Keratinocyte (primary cell): ENCODE results near the gene ADAMTS2. TPM values are rescaled to one million over a fixed set of nuclear protein-coding genes. Genes with fewer than 3 reads are reported as not detected.

ENCODE experiments used
- DNase-seq: peaks from one replicate; pipeline ENCODE4 v3.0.0-alpha.2; 2011; ENCODE audit warnings: low read depth, missing footprints, low spot score
- FAIRE-seq: peaks from 2 replicates; lab custom pipeline; 2011; peaks lifted over from hg19 to GRCh38; lab: Jason Lieb, UNC
- H2AFZ ChIP-seq: 2 replicates; pipeline ENCODE4 v1.6.0; 2012; ENCODE audit warnings: low read length, control low read depth, inconsistent platforms; ENCODE audit not compliant: control insufficient read depth
- H3K27ac ChIP-seq: 2 replicates; pipeline ENCODE4 v1.5.1; 2011; ENCODE audit warnings: low read length; ENCODE audit not compliant: control insufficient read depth, insufficient read depth
- H3K27me3 ChIP-seq: 3 replicates; pipeline ENCODE4 v1.6.0; 2011; ENCODE audit warnings: low read length; ENCODE audit not compliant: control insufficient read depth, insufficient read depth; ENCODE audit errors: extremely low read depth
- H3K36me3 ChIP-seq, 2 experiments: 2 replicates in 1 of 2; 3 replicates in 1 of 2; pipeline ENCODE4 v1.5.1; 2011; ENCODE audit warnings: low read length in 2 of 2, mild to moderate bottlenecking in 1 of 2; ENCODE audit not compliant: control insufficient read depth in 2 of 2, insufficient read depth in 2 of 2; ENCODE audit errors: extremely low read depth in 1 of 2
- H3K4me1 ChIP-seq: 3 replicates; pipeline ENCODE4 v1.5.1; 2011; ENCODE audit warnings: low read length; ENCODE audit not compliant: control insufficient read depth, insufficient read depth; ENCODE audit errors: extremely low read depth
- H3K4me2 ChIP-seq: 3 replicates; pipeline ENCODE4 v1.6.0; 2011; ENCODE audit warnings: low read depth, low read length; ENCODE audit not compliant: control insufficient read depth, insufficient read depth; ENCODE audit errors: extremely low read depth
- H3K4me3 ChIP-seq, 3 experiments: fragments of 200-600 bp in 1 of 3; sonication (generic) in 1 of 3; 2 replicates in 2 of 3; 3 replicates in 1 of 3; pipeline ENCODE4 v1.5.1; 2011 to 2016; ENCODE audit warnings: low read length in 3 of 3, mild to moderate bottlenecking in 3 of 3, control low read depth in 2 of 3, inconsistent platforms in 1 of 3, low read depth in 1 of 3, mixed read lengths in 1 of 3, mixed run types in 1 of 3, moderate library complexity in 1 of 3; ENCODE audit not compliant: control insufficient read depth in 2 of 3, insufficient read depth in 2 of 3; ENCODE audit errors: extremely low read depth in 1 of 3
- H3K79me2 ChIP-seq: 2 replicates; pipeline ENCODE4 v1.6.0; 2012; ENCODE audit warnings: low read length; ENCODE audit not compliant: control insufficient read depth, insufficient read depth
- H3K9ac ChIP-seq: 3 replicates; pipeline ENCODE4 v1.6.0; 2011; ENCODE audit warnings: low read length; ENCODE audit not compliant: control insufficient read depth, insufficient read depth; ENCODE audit errors: extremely low read depth
- H3K9me1 ChIP-seq: 3 replicates; pipeline ENCODE4 v1.6.0; 2011; ENCODE audit warnings: low read length; ENCODE audit not compliant: control insufficient read depth, insufficient read depth; ENCODE audit errors: extremely low read depth
- H3K9me3 ChIP-seq: 2 replicates; pipeline ENCODE4 v1.5.1; 2012; ENCODE audit warnings: low read depth, low read length; ENCODE audit not compliant: control insufficient read depth
- H4K20me1 ChIP-seq: 3 replicates; pipeline ENCODE4 v1.6.0; 2011; ENCODE audit warnings: low read length; ENCODE audit not compliant: control insufficient read depth, insufficient read depth; ENCODE audit errors: extremely low read depth
- EZH2 ChIP-seq: IDR thresholded peaks from one replicate; pipeline ENCODE4 v1.6.1; 2012; ENCODE audit warnings: inconsistent platforms, mild to moderate bottlenecking, low read length, moderate library complexity
- dilution Hi-C: fragments of 300-500 bp; cut with MboI; formaldehyde crosslinking; loops from one replicate; pipeline ENCODE4 v1.7.0; 2020; ENCODE audit warnings: low sequenced_read_pairs; ENCODE audit not compliant: extremely low pct_ligation_motif_present
- polyA plus RNA-seq, 5 experiments: library from polyadenylated mRNA; depleted of rRNA in 3 of 5; stranded (reverse) in 3 of 5; stranded (forward) in 1 of 5; unstranded in 1 of 5; fragments of >200 nt; gene quantifications; 1 replicate in 1 of 5; 2 replicates in 3 of 5; 3 replicates in 1 of 5; pipeline versions ENCODE4 v1.2.1 to v1.2.3, GENCODE V29; 2011 to 2012; ENCODE audit warnings: missing spikeins in 2 of 5, low read depth in 1 of 5, low replicate concordance in 1 of 5
- TF ChIP-seq, protein P1 (sequence below), 3 experiments: IDR thresholded peaks in 1 of 3; conservative IDR thresholded peaks in 1 of 3; optimal IDR thresholded peaks in 1 of 3; 2 replicates in 2 of 3; 3 replicates in 1 of 3; pipeline versions ENCODE3 to v1.5.1; 2011; ENCODE audit warnings: low read length in 3 of 3, mild to moderate bottlenecking in 3 of 3, moderate library complexity in 2 of 3, control low read depth in 1 of 3, inconsistent platforms in 1 of 3; ENCODE audit not compliant: insufficient read depth in 2 of 3; ENCODE audit errors: extremely low read depth in 1 of 3

ADAMTS2 gene
- polyA plus RNA-seq, 1 donor (not counting 4 experiments of a cell fraction or from before 2014, with no cell fraction given): not detected

DNA sequence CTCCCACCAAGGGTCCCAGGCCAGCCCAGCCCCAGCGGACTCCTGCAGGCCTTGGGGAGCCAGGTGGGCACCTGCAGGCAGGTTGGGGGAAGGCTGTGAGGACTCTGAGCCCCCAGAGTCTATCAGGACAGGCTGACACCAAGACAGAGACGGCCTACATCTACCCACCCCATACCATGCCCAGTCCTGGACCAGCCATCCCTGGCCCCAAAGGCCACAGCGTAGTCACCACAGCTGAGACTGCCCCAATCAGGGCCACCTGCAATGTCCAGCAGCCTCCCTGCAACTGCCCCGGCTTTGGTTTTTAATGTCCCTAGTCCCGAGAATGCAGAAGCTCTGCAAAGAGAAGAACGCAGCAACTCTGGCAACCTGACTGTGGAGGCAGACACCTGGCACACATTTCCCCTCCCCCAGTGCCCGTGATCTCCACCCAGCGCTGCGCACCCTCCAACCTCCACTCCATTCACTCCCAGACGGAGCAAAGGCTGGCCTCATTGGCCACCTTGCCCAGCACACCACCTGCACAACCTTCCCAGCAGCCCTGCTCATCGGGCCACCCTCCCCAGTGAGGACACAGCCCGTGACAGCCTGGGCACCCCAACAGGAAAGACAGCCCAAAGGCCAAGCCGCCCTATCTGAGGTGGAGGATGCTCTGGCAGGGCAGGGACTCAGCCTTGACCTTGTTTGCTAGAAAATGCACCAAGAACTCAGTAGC is 14.9 kb downstream of the ADAMTS2 start:
- no peak overlapping the region for H3K9ac ChIP-seq
- no peaks in the 10 kb centered on the region for H3K9me1 ChIP-seq
- H3K79me2 ChIP-seq: no peaks in the 10 kb centered on the region
- dilution Hi-C loops: no loop called here
- H3K4me2 ChIP-seq: no peak overlapping the region
- H3K4me1 ChIP-seq: no peaks in the 10 kb centered on the region
- H3K36me3 ChIP-seq: no peaks in the 10 kb centered on the region
- H4K20me1 ChIP-seq: no peaks in the 10 kb centered on the region
- no peaks in the 10 kb centered on the region for H3K27me3 ChIP-seq
- H2AFZ ChIP-seq: no peak overlapping the region
- no peak overlapping the region for H3K4me3 ChIP-seq
- TF ChIP-seq, protein P1, sequence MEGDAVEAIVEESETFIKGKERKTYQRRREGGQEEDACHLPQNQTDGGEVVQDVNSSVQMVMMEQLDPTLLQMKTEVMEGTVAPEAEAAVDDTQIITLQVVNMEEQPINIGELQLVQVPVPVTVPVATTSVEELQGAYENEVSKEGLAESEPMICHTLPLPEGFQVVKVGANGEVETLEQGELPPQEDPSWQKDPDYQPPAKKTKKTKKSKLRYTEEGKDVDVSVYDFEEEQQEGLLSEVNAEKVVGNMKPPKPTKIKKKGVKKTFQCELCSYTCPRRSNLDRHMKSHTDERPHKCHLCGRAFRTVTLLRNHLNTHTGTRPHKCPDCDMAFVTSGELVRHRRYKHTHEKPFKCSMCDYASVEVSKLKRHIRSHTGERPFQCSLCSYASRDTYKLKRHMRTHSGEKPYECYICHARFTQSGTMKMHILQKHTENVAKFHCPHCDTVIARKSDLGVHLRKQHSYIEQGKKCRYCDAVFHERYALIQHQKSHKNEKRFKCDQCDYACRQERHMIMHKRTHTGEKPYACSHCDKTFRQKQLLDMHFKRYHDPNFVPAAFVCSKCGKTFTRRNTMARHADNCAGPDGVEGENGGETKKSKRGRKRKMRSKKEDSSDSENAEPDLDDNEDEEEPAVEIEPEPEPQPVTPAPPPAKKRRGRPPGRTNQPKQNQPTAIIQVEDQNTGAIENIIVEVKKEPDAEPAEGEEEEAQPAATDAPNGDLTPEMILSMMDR (optimal IDR thresholded peaks at IDR 0.05 in 1 of 3, IDR thresholded peaks at IDR 0.05 in 1 of 3, conservative IDR thresholded peaks at IDR 0.05 in 1 of 3; ENCODE audit: extremely low read depth in 1 of 3, insufficient read depth in 2 of 3, low read length in 3 of 3): no peak
- TF ChIP-seq EZH2: no peak
- no peak for FAIRE-seq
- H3K27ac ChIP-seq: no peak overlapping the region
- peaks cover 8% of the 10 kb centered on the region for H3K9me3 ChIP-seq
- DNase-seq: no peak

DNA sequence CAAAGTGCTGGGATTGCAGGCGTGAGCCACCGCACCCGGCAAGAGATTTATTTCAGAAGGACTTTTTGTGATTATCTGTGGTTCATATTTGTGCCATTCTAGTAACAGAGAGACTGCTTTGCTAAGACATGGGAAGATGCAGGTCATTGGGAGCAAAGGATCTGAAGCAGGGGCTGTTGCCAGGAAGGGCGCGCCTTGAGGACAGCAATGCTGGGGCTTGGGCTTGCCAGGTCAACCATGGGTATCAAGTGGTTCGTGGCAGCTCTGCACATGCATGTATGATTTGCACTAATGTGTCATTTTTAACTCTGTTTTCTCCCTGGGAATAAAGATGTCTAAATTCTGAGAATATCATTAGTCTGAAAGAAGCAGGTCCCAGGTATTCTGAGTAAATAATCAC is 17.0 kb downstream of the ADAMTS2 start:
- no peak overlapping the region for H3K4me3 ChIP-seq
- dilution Hi-C loops: no loop called here
- no peaks in the 10 kb centered on the region for H3K9me1 ChIP-seq
- H3K4me1 ChIP-seq: no peaks in the 10 kb centered on the region
- peaks cover 15% of the 10 kb centered on the region for H3K9me3 ChIP-seq
- H3K36me3 ChIP-seq: no peaks in the 10 kb centered on the region
- FAIRE-seq: no peak
- no peaks in the 10 kb centered on the region for H3K27me3 ChIP-seq
- no peaks in the 10 kb centered on the region for H4K20me1 ChIP-seq
- TF ChIP-seq, protein P1 (optimal IDR thresholded peaks at IDR 0.05 in 1 of 3, IDR thresholded peaks at IDR 0.05 in 1 of 3, conservative IDR thresholded peaks at IDR 0.05 in 1 of 3; ENCODE audit: extremely low read depth in 1 of 3, insufficient read depth in 2 of 3, low read length in 3 of 3): no peak
- no peak for TF ChIP-seq EZH2
- no peak overlapping the region for H3K4me2 ChIP-seq
- no peak overlapping the region for H3K9ac ChIP-seq
- H2AFZ ChIP-seq: no peak overlapping the region
- no peak overlapping the region for H3K27ac ChIP-seq
- DNase-seq: no peak
- H3K79me2 ChIP-seq: no peaks in the 10 kb centered on the region
